GM12891 (cell line): ENCODE measurements around the gene DEF6.

Experiments
- POLR2A ChIP-seq: IDR thresholded peaks from 2 replicates; pipeline ENCODE4 v1.6.1; 2011; ENCODE audit warnings: low read depth, low read length, control low read depth
- POLR2AphosphoS5 ChIP-seq: IDR thresholded peaks from 2 replicates; pipeline ENCODE4 v1.6.1; 2011; ENCODE audit warnings: low read depth, low read length, control low read depth

- no peak; the same call in 1 of the 2 replicates for TF ChIP-seq POLR2A
- TF ChIP-seq POLR2AphosphoS5: no peak
Measured at GRCh38 chr6:35260591-35261570, 36.7 kb upstream of the DEF6 start.
